Measurements from ENCODE around the gene PSKH1.

The PSKH1 gene

GRCh38 chr16:67858500-67858899, 34.6 kb upstream of the PSKH1 start:
- ATAC-seq, result no peak
- TF ChIP-seq RARB (CRISPR knock-in tag; IDR thresholded peaks at IDR 0.05) (no peak), CSDC2 (CRISPR knock-in tag; IDR thresholded peaks at IDR 0.05) (no peak), ARNTL (CRISPR knock-in tag; IDR thresholded peaks at IDR 0.05; ENCODE audit: borderline replicate concordance, low read depth) (no peak), TOX (CRISPR knock-in tag; IDR thresholded peaks at IDR 0.05; ENCODE audit: borderline replicate concordance) (no peak), ZNF70 (CRISPR knock-in tag; IDR thresholded peaks at IDR 0.05) (no peak)
- TF ChIP-seq, protein P1, sequence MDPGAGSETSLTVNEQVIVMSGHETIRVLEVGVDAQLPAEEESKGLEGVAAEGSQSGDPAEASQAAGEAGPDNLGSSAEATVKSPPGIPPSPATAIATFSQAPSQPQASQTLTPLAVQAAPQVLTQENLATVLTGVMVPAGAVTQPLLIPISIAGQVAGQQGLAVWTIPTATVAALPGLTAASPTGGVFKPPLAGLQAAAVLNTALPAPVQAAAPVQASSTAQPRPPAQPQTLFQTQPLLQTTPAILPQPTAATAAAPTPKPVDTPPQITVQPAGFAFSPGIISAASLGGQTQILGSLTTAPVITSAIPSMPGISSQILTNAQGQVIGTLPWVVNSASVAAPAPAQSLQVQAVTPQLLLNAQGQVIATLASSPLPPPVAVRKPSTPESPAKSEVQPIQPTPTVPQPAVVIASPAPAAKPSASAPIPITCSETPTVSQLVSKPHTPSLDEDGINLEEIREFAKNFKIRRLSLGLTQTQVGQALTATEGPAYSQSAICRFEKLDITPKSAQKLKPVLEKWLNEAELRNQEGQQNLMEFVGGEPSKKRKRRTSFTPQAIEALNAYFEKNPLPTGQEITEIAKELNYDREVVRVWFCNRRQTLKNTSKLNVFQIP (CRISPR knock-in tag; IDR thresholded peaks at IDR 0.05; ENCODE audit: borderline replicate concordance, low read depth), result no peak

GRCh38 chr16:67860589-67861398, 32.3 kb upstream of the PSKH1 start:
- ATAC-seq, result no peak
- TF ChIP-seq BACH2 (CRISPR knock-in tag; IDR thresholded peaks at IDR 0.05; ENCODE audit: borderline replicate concordance) (no peak), ZNF565 (CRISPR knock-in tag; conservative IDR thresholded peaks at IDR 0.05; ENCODE audit: low read depth) (no peak), TOX (CRISPR knock-in tag; IDR thresholded peaks at IDR 0.05; ENCODE audit: borderline replicate concordance) (no peak), PPARA (CRISPR knock-in tag; IDR thresholded peaks at IDR 0.05; ENCODE audit: borderline replicate concordance) (no peak), GLIS3 (CRISPR knock-in tag; IDR thresholded peaks at IDR 0.05) (no peak), ZFP3 (CRISPR knock-in tag; IDR thresholded peaks at IDR 0.05) (no peak), ESRRG (CRISPR knock-in tag; IDR thresholded peaks at IDR 0.05) (no peak), CSDC2 (CRISPR knock-in tag; IDR thresholded peaks at IDR 0.05) (no peak), ZFP30 (CRISPR knock-in tag; IDR thresholded peaks at IDR 0.05) (no peak), ZC3H10 (CRISPR knock-in tag; IDR thresholded peaks at IDR 0.05) (no peak), ARNTL (CRISPR knock-in tag; IDR thresholded peaks at IDR 0.05; ENCODE audit: borderline replicate concordance, low read depth) (no peak), OSR1 (CRISPR knock-in tag; IDR thresholded peaks at IDR 0.05) (no peak), TCF4 (CRISPR knock-in tag; IDR thresholded peaks at IDR 0.05; ENCODE audit: borderline replicate concordance) (no peak), ZNF8 (CRISPR knock-in tag; IDR thresholded peaks at IDR 0.05) (no peak)
- TF ChIP-seq, protein P1 (CRISPR knock-in tag; IDR thresholded peaks at IDR 0.05; ENCODE audit: borderline replicate concordance, low read depth), result no peak
- TF ChIP-seq, protein P2, sequence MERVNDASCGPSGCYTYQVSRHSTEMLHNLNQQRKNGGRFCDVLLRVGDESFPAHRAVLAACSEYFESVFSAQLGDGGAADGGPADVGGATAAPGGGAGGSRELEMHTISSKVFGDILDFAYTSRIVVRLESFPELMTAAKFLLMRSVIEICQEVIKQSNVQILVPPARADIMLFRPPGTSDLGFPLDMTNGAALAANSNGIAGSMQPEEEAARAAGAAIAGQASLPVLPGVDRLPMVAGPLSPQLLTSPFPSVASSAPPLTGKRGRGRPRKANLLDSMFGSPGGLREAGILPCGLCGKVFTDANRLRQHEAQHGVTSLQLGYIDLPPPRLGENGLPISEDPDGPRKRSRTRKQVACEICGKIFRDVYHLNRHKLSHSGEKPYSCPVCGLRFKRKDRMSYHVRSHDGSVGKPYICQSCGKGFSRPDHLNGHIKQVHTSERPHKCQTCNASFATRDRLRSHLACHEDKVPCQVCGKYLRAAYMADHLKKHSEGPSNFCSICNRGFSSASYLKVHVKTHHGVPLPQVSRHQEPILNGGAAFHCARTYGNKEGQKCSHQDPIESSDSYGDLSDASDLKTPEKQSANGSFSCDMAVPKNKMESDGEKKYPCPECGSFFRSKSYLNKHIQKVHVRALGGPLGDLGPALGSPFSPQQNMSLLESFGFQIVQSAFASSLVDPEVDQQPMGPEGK (CRISPR knock-in tag; IDR thresholded peaks at IDR 0.05; ENCODE audit: borderline replicate concordance), result no peak
- TF ChIP-seq, protein P3, sequence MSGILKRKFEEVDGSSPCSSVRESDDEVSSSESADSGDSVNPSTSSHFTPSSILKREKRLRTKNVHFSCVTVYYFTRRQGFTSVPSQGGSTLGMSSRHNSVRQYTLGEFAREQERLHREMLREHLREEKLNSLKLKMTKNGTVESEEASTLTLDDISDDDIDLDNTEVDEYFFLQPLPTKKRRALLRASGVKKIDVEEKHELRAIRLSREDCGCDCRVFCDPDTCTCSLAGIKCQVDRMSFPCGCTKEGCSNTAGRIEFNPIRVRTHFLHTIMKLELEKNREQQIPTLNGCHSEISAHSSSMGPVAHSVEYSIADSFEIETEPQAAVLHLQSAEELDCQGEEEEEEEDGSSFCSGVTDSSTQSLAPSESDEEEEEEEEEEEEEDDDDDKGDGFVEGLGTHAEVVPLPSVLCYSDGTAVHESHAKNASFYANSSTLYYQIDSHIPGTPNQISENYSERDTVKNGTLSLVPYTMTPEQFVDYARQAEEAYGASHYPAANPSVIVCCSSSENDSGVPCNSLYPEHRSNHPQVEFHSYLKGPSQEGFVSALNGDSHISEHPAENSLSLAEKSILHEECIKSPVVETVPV (CRISPR knock-in tag; IDR thresholded peaks at IDR 0.05), result no peak
- TF ChIP-seq, protein P4, sequence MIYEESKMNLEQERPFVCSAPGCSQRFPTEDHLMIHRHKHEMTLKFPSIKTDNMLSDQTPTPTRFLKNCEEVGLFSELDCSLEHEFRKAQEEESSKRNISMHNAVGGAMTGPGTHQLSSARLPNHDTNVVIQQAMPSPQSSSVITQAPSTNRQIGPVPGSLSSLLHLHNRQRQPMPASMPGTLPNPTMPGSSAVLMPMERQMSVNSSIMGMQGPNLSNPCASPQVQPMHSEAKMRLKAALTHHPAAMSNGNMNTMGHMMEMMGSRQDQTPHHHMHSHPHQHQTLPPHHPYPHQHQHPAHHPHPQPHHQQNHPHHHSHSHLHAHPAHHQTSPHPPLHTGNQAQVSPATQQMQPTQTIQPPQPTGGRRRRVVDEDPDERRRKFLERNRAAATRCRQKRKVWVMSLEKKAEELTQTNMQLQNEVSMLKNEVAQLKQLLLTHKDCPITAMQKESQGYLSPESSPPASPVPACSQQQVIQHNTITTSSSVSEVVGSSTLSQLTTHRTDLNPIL (CRISPR knock-in tag; IDR thresholded peaks at IDR 0.05; ENCODE audit: low read depth), result no peak

DNA sequence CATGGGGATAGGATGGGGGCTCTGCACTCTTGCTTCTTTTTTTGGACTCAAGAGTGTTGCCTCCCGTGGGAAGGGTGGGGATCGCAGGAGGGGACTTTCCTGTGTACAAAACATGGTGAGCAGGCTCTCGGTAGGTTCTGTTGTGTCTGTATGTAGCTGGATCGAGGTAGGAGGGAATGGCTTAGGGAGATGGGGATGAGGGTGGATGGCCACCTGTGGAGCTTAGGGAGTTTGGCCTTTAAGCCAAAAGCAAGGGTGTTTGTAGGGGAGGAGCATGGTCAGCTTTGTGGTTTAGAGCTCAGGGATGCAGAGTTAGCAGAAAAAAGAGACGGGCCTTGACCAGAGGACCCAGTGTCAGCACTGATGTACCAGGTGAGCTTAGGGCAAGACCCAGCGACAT, 31.2 kb upstream of the PSKH1 start:
- TF ChIP-seq ZNF8 (CRISPR knock-in tag; IDR thresholded peaks at IDR 0.05) (no peak), TOX (CRISPR knock-in tag; IDR thresholded peaks at IDR 0.05; ENCODE audit: borderline replicate concordance) (no peak), GLIS3 (CRISPR knock-in tag; IDR thresholded peaks at IDR 0.05) (no peak)
- TF ChIP-seq, protein P4 (CRISPR knock-in tag; IDR thresholded peaks at IDR 0.05; ENCODE audit: low read depth), result no peak
- no peak for ATAC-seq
